ENCODE results near the gene OR2AJ1.

OR2AJ1 gene

GRCh38 chr1:247966532-247967204 lies 42.0 kb downstream of the OR2AJ1 start:
- TF ChIP-seq CTCF (IDR thresholded peaks at IDR 0.05; ENCODE audit: insufficient read depth, low read length), result no peak
- TF ChIP-seq SPI1 (IDR thresholded peaks at IDR 0.05; ENCODE audit: borderline replicate concordance, low read depth), result no peak
- TF ChIP-seq, protein P1, sequence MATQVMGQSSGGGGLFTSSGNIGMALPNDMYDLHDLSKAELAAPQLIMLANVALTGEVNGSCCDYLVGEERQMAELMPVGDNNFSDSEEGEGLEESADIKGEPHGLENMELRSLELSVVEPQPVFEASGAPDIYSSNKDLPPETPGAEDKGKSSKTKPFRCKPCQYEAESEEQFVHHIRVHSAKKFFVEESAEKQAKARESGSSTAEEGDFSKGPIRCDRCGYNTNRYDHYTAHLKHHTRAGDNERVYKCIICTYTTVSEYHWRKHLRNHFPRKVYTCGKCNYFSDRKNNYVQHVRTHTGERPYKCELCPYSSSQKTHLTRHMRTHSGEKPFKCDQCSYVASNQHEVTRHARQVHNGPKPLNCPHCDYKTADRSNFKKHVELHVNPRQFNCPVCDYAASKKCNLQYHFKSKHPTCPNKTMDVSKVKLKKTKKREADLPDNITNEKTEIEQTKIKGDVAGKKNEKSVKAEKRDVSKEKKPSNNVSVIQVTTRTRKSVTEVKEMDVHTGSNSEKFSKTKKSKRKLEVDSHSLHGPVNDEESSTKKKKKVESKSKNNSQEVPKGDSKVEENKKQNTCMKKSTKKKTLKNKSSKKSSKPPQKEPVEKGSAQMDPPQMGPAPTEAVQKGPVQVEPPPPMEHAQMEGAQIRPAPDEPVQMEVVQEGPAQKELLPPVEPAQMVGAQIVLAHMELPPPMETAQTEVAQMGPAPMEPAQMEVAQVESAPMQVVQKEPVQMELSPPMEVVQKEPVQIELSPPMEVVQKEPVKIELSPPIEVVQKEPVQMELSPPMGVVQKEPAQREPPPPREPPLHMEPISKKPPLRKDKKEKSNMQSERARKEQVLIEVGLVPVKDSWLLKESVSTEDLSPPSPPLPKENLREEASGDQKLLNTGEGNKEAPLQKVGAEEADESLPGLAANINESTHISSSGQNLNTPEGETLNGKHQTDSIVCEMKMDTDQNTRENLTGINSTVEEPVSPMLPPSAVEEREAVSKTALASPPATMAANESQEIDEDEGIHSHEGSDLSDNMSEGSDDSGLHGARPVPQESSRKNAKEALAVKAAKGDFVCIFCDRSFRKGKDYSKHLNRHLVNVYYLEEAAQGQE (IDR thresholded peaks at IDR 0.05; ENCODE audit: insufficient replicate concordance, low read depth), result no peak
- TF ChIP-seq POLR2AphosphoS5 (IDR thresholded peaks at IDR 0.05; ENCODE audit: low read depth), result no peak
- TF ChIP-seq GABPA (IDR thresholded peaks at IDR 0.05; ENCODE audit: low read depth), result no peak
- Histone ChIP-seq H3K27me3 (ENCODE audit: insufficient read depth, poor library complexity, severe bottlenecking) (no peaks in the 10 kb centered on the region), H3K27ac (replicated peaks) (no peak overlapping the region), H3K4me3 (replicated peaks; ENCODE audit: insufficient read depth, low read length) (no peak overlapping the region)
- DNase-seq (ENCODE audit: low read depth in 1 of 2, low spot score in 1 of 2), result no peak

All from HL-60 (cell line).